RWPE1 (cell line): ENCODE results near the gene FXR1.
A peak's percentile ranks its signal among the peaks of the same experiment; 100 is the strongest.
"Not testable (repeated sequence)": the region's sequence is repeated elsewhere in the genome, so short reads cannot be mapped to it uniquely, and the experiment has no call there.

Experiments
- CTCF ChIA-PET: fragments of 350-600 bp; sonication (Branson Sonifier 250); formaldehyde crosslinking; extraction: SDS; loops from one replicate; lab custom pipeline; 2021; lab: Yijun Ruan, JAX
- POLR2A ChIA-PET: fragments of 400-600 bp; formaldehyde crosslinking; extraction: SDS; loops from one replicate; lab custom pipeline; 2020; ENCODE audit warnings: antibody characterized with exemption; ENCODE audit not compliant: low non-redundant PET; lab: Yijun Ruan, JAX
- DNase-seq: peaks from one replicate; pipeline ENCODE4 v3.0.0; 2012; ENCODE audit warnings: low spot score
- H3K27ac ChIP-seq: fragments of 450-650 bp; 2 replicates; pipeline ENCODE4 v1.5.1; 2017
- CTCF ChIP-seq: fragments of 450-650 bp; conservative IDR thresholded peaks from 2 replicates; pipeline ENCODE4 v1.5.1; 2017; ENCODE audit warnings: low read depth, mild to moderate bottlenecking

FXR1 gene

GRCh38 chr3:180912304-180913296, at the start of gene FXR1:
FXR1 (plus strand) TSS chr3:180912670; CDS start chr3:180912686, 16 bp downstream.
- H3K27ac ChIP-seq, result peak within 1 kb of the TSS; percentile 89
- peak; percentile 83 for TF ChIP-seq CTCF
- POLR2A ChIA-PET, result interaction anchor here (0.6 kb wide), 2 partner anchors 639 to 1159 kb away, joined by 3 to 5 read pairs; no protein-coding TSS in a partner anchor
- peak; percentile 97 for DNase-seq
- CTCF ChIA-PET, result interaction anchor here (0.5 to 1.8 kb wide), 14 partner anchors 8 to 1071 kb away, joined by 3 to 12 read pairs (median 4); no protein-coding TSS in a partner anchor

GRCh38 chr3:180870008-180870699, 42.3 kb upstream of the FXR1 start:
- DNase-seq, result no peak
- no peak for TF ChIP-seq CTCF
- ChIA-PET CTCF (interaction anchor here (0.6 to 0.7 kb wide), 3 partner anchors 12 to 107 kb away, joined by 3 to 4 read pairs (median 3); no protein-coding TSS in a partner anchor), POLR2A (no interaction called here)
- H3K27ac ChIP-seq, result no peak overlapping the region

- POLR2A ChIA-PET, result no interaction called here
- TF ChIP-seq CTCF, result no peak
- H3K27ac ChIP-seq, result no peak overlapping the region
- DNase-seq, result no peak
- CTCF ChIA-PET, result interaction anchor here (0.6 kb wide), 1 partner anchor 47 kb away, joined by 4 read pairs; no protein-coding TSS in a partner anchor
Measured at GRCh38 chr3:180871901-180872300, 40.6 kb upstream of the FXR1 start.

GRCh38 chr3:180872430-180872829, 40.0 kb upstream of the FXR1 start:
- CTCF ChIA-PET, result interaction anchor here (0.6 kb wide), 1 partner anchor 47 kb away, joined by 4 read pairs; no protein-coding TSS in a partner anchor
- H3K27ac ChIP-seq, DNase-seq, POLR2A ChIA-PET: not testable (repeated sequence)

- POLR2A ChIA-PET, result no interaction called here
- H3K27ac ChIP-seq, result no peak overlapping the region
- no peak for TF ChIP-seq CTCF
- DNase-seq, result no peak
- CTCF ChIA-PET, result interaction anchor here (0.5 to 0.7 kb wide), 2 partner anchors 70 to 482 kb away, joined by 3 read pairs; no protein-coding TSS in a partner anchor
Measured at GRCh38 chr3:180875124-180875698, 37.3 kb upstream of the FXR1 start.

GRCh38 chr3:180881065-180881801, 31.2 kb upstream of the FXR1 start:
- ChIA-PET POLR2A (no interaction called here), CTCF (no interaction called here)
- no peak for DNase-seq
- no peak for TF ChIP-seq CTCF
- no peak overlapping the region for H3K27ac ChIP-seq
